ENCODE data around the gene DYRK4.

- TF ChIP-seq, protein P1, sequence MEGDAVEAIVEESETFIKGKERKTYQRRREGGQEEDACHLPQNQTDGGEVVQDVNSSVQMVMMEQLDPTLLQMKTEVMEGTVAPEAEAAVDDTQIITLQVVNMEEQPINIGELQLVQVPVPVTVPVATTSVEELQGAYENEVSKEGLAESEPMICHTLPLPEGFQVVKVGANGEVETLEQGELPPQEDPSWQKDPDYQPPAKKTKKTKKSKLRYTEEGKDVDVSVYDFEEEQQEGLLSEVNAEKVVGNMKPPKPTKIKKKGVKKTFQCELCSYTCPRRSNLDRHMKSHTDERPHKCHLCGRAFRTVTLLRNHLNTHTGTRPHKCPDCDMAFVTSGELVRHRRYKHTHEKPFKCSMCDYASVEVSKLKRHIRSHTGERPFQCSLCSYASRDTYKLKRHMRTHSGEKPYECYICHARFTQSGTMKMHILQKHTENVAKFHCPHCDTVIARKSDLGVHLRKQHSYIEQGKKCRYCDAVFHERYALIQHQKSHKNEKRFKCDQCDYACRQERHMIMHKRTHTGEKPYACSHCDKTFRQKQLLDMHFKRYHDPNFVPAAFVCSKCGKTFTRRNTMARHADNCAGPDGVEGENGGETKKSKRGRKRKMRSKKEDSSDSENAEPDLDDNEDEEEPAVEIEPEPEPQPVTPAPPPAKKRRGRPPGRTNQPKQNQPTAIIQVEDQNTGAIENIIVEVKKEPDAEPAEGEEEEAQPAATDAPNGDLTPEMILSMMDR (IDR thresholded peaks at IDR 0.05), result no peak
- TF ChIP-seq POLR2AphosphoS5 (IDR thresholded peaks at IDR 0.05; ENCODE audit: insufficient read depth in 1 of 2, low read depth in 1 of 2), result no peak
- no peak for TF ChIP-seq POLR2A (IDR thresholded peaks at IDR 0.05)
Observed at GRCh38 chr12:4535092-4535491, 26.9 kb upstream of the DYRK4 start.
